Measurements from ENCODE around the gene FAM53A.
"Not testable (repeated sequence)": the region's sequence is repeated elsewhere in the genome, so short reads cannot be mapped to it uniquely, and the experiment has no call there.

FAM53A gene

DNA sequence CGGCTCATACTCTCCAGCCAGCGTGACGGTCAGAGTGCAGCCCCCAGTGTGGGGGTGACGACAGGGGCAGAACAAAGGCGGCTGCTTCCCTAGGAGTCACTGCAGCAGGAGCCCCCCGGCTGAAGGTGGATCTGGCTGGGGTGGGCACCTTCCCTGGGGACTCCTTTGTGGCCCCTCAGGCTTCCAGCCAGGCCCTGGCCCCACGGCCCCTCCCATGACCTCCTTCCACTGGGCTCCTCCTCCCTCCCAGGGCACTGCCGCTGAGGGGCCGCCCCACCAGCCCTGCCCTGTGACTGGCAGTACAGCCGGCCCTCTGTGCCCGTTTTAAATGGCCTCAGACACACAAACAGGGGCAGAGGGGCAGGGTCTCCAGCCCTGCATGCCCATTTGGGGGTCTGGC is 61.9 kb downstream of the FAM53A start:
- DNase-seq (ENCODE audit: low read depth) = no peak

DNA sequence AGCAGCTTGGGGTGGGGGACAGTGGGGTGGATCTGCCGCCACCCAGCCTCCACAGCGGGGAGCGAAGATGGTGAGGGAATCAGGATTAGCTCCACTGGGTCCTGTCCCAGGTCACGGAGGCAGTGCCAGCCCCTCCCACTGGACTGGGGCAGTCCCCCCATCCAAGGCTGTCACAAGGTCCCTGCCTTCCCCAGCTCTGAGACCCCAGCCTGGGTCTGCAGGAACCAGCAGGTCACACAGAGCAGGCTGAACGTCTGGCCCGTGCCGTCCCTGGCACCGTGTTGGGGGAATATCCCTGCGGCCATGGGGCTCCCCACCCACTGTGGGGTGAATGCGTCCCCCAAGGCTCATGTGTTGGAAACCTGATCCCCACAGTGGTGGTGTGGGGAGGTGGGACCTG is 62.6 kb downstream of the FAM53A start:
- DNase-seq (ENCODE audit: low read depth) = no peak

DNA sequence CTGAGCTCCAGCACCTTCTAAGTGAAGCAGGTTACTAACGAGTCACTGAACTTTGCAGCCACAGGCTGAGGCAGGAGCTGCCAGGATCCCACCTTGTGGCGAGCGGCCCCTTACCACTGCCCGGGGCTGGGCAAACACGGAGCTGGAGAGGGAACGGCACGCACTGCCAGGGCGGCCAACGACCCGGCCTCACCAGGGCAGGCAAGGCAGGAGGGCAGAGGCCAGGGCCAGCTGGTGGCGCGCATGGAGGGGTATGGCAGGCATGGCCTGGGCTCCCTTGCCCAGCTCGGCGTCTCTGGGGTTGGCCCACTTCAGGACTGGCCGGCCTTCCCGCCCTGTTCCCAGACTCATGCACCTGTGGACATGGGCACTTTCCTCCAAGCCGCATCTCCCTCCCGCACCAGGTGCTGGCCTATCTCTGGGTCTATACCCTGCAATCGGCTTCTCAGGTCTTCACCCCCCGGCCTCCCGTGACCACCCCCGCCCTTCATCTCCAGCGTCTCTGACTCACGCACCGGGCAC is 64.9 kb downstream of the FAM53A start:
- no peak for DNase-seq (ENCODE audit: low read depth)

DNA sequence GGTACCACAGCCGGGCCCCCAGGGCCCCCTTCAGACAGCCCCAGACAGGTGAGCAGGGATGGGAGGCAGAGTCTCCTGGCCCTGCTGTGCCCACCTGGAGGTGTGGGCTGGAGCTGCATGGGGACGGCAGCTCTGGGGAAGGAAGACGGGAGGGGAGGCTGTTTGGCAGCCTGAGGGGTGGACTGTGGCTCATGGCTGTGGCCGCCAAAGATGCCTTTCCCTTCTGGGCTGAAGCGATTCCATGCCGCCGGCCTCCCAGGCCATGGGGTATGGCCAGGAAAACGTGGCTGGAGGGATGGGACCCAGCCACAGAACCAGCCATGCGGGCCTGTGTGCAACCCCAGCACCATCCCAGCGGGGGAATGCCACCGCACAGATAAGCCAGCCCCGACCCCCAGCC is 65.7 kb downstream of the FAM53A start:
- no peak for DNase-seq (ENCODE audit: low read depth)

DNA sequence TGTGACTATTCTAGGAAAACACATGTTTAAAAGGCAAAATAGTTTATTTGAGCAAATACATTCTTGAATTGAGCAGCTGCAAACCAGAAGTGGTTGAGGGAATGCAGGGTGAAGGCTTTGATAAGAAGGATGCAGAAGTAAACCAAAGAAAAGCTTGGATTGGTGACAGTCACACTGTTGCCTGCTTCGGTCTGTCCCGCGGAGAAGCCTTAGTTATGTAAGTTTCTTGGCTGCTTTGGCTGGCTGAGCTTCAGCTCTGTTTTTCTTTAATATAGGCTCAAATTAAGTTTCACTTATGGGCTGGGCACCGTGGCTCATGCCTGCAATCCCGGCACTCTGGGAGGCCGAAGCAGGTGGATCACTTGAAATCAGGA is 67.6 kb downstream of the FAM53A start:
- no peak for DNase-seq (ENCODE audit: low read depth)

DNA sequence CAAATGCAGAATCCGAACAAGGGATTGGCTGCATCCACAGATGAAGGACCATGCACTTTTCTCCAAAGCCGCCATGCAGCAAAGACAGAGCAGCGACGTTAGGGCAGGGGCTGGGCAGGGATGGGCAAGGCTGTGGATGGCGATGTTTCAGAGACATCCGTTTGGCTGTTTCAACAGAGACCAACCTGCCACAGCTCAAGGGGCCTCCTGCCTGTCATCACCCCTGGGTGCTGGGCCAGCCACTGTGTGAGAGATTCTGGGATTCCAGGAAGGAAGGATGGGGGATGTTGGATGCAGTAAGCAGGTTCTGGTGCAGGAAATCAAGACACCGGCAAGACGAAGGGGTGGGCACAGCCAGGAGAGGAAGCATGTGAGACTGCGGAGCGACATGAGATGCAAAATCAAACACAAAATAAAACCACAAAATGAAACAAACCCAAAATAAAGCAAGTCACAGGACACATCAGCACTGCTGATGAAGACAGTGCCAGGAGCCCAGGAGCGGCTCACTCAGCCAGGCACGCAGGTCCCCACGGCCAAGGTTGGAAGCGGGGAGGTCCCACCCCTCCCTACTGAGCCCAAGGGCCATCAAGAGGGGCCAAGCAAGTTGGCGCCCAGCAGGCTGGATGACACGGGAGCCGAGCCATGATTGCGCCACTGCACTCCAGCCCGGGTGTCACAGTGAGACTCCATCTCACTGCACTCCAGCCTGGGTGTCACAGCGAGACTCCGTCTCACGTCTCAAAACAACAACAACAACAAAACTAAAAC is 68.1 kb downstream of the FAM53A start:
- no peak for DNase-seq (ENCODE audit: low read depth)

DNA sequence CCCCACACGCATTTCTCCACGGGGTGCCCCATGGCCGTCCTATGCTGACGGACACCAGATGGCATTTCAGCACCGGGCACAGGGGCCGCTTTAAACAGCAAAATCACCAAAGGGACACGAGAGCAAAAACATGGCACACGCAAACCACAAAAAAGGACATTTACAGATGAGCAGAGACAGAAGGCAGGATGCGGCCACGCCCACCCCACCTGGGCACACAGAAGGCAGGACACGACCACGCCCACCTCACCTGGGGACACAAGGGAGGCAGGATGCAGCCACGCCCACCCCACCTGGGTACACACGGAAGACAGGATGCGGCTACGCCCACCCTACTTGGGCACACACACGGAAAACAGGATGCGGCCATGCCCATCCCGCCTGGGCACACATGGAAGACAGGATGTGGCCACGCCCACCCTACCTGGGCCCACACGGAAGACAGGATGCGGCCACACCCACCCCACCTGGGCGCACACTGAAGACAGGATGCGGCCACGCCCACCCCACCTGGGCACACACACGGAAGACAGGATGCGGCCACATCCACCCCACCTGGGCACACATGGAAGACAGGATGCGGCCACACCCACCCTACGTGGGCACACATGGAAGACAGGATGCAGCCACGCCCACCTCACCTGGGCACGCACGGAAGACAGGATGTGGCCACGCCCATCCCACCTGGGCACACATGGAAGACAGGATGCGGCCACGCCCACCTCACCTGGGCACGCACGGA is 69.1 kb downstream of the FAM53A start:
- DNase-seq (ENCODE audit: low read depth) = no peak

DNA sequence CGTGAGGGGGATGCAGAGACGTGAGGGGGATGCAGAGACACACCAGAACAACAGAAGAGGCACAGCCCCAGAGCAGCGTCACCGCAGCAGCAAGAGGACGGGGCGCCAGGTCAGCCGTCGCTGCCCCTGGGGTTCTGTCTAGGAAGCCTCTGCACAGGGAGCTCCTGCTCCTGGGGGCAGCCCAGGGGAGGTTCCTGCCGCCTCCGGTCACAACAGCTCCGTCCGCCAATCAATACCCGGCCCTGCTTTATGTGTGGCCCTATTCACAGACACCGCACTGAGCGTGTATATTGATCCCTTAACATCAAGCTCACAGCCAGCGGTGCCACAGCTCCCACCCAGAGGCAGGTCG is 69.6 kb downstream of the FAM53A start:
- DNase-seq (ENCODE audit: low read depth) = no peak

DNA sequence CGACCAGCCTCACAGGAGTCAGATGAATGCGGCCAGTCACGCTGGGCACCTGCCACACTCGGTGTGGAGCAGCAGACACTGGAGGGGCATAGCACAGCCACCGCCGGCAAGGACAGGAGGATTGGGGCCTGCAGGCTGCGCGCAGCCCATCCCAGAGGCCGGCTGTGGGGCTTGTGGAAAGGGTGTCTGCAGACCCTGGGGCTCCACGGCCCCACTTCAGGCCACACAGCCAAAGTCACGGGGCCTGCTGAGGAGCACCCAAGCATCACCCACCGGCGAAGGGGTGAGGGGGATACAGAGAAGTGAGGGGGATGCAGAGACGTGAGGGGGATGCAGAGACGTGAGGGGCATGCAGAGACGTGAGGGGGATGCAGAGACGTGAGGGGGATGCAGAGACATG is 70.1 kb downstream of the FAM53A start:
- no peak for DNase-seq (ENCODE audit: low read depth)

DNA sequence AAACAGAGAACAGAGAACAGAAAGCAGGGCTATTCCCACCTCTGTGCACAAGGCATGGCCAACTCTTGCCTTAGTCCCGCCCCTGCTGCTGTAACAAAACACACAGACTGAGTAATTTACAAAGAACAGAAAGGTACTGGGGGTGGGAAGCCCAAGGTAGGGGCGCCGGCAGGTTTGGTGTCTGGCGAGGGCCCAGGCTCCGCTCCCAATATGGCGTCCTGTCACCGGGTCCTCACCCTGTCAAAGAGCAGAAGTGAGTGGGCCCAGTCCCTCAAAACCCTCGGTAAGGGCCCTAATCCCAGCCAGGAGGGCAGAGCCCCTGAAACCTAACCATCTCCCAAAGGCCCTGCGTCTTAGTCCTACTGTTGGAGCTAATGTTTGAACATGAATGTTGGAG is 71.0 kb downstream of the FAM53A start:
- DNase-seq (ENCODE audit: low read depth) = no peak

DNA sequence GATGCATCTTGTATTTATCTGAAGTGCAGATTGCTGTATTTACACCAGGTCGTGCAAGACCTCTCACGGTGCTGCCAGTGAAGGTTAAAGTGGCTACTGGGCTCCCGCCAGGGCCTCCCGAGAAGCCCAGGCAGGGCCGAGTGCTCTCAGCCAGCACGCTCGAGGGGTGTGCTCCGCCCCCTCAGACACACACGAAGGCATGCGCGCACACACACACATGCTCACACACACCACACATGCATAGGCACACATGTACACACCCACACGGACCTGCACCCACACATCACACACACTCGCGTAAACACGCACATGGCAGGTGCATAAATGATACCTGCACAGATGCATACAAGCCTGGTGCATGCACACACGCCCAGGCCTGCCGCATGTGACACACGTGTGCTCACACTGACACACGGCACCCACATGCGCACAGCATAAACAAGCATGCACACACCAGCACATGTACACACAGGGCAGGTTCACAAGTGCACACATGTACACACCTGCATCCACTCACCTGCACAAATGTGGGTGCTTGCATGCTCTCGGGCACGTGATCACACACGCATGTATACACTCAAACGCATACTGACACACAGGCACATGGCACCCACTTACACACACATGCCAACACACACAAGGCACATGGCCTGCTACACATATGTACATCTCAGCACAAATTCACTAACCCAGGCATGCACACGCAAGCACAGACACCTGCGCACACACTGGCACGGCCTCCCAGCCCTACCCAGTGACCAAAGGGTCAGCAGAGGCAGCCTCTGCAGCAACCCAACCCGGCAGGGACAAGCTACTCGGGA is 71.6 kb downstream of the FAM53A start:
- DNase-seq (ENCODE audit: low read depth) = no peak

DNA sequence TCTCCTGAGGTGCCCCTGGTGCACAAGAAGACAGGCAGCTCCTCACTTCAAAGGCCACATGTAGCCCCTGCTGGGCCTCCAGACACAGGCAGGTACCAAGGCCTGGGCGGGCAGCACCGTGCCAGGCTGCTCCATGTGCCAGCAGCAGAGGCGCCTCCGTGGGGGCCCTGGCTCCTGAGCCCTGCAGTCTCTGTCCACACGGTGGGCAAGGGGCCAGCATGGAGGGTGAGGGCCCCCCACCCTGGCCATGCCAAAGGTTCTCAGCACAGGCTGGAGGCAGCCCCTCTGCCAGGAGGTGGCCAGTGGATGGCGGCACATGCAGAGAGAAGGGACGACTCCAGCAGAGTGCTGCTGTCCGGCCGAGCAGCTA is 72.6 kb downstream of the FAM53A start:
- DNase-seq (ENCODE audit: low read depth) = no peak

DNA sequence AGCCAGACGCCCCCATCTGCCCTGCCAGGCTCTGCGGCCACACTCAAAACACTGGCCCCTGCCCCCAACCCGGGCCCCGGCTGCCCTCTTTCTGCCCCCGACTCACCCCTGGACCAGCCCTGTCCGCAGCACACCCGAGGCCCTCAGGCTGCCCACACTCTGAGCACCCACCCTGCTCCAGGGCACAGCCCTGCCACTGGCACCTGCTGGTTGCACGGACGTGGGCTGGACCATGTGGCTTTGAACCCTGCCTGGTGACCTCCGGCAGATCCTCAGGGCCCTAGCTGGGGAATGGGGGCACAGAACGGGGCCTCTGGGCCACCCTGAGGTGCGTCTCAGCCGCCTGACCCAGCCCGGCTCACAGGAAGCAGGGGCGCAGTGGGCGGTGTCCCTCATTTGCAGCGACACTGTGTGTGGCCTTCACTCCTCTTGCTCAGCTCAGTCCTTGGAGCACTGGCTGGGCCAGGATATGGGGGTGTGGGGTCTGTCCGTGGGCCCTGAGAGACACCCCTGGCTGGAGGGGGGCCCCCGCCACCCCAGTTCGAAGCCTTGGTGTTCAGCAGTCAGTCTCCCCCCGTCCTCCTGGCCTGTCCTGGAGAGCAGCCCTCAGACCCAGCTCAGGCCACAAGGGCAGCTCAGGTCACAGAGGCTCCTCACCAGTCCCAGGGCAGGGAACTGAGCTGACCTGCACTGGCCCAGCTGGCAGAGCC is 73.2 kb downstream of the FAM53A start:
- no peak for DNase-seq (ENCODE audit: low read depth)

DNA sequence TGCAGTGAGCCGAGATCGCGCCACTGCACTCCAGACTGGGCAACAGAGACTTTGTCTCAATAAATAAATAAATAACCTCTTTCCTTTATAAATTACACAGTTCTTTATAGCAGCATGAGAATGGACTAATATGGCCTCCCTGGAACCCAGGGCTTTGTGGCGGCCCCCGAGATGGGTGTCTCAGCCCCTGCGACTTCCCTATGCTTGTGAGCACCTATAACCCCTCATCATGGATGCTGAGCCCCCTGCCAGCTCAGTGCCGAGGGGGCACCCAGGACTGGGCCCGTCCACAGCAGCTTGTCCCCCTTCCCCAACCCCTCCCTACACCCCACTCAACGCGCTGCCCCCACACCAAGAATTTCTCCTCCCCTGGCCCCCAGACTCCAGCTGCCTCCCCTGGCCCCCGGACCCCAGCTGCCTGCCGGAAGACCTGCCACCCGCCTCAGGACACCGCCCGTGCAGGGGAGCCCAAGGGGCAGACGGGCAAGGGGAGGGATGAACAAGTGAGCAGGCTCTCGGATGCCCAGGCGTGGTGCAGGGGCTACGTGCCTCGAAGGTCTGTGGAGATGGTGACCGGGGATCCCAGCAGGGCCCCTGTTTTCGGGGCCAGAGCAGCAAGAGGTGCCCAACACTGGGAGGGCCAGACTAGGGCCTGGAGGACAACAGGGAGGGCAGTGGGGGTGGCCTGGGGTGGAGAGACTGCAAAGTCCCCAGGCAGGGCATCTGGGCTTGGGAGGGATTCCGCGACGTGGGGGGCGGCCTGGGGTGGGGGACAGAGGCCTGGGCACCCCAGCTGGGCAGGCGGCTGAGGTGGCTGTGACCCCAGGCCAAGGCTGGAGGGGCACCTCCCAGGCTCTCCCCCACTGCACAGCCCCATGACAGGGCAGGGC is 74.0 kb downstream of the FAM53A start:
- DNase-seq (ENCODE audit: low read depth) = no peak

DNA sequence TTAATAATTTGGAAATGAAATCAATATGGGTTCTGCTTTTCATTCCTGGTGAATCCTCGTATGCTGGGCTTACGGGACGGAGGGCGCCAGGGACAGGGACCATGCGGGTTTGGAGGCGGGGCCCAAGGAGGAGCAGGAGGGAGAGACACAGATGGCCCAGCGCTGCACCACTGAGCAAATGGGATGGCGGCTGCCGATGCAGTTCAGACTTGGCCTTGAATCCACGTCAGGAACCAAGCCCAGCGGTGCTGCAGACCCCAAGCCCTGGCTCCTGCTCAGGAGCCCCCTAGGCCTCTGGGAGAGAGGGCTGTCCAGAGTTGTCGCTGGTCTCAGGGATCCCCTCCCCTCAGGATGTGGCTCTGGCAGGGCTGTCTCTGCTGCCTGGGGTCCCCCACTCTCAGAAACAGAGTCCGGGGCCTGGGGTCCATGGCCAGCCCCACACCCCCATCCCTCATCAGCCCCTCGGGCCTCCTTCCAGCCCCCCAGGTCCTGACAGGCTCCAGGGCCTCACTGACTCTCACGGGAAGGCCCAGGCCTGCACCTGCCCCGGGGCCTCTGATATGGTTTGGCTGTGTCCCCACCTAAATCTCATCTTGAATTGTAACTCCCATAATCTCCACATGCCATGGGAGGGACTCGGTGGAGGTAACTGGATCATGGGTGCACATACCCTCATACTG is 75.2 kb downstream of the FAM53A start:
- DNase-seq (ENCODE audit: low read depth) = no peak

DNA sequence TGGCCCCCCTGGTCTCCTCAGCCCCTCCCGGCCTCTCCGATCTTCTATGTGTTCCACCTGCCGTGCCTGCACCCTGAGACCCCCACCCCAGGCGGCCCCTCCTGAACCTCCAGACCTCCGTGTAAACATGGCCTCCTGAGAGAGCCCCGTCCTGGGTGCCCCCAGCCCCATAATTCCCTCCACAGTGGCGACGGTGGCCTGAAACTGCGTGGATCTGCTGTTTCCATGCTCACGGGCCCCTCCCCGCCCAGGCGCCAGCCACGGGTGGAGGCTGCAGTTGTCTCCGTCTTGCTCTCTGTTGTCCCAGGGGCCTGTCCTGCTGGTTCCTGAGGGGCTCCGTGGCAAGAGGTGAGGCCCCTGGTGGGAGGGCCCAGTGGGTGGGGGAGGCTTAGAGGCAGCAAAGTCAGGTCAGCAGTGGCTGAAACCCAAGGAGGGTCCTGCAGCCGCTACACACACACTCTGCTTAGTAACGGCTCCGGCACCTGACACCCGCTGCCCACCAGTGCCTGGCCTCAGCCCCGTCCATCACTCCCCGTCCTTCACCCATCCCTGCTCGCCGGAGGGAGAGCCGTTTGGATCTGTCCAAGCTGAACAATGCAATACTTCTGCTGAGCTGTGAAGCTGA is 75.8 kb downstream of the FAM53A start:
- no peak for DNase-seq (ENCODE audit: low read depth)

DNA sequence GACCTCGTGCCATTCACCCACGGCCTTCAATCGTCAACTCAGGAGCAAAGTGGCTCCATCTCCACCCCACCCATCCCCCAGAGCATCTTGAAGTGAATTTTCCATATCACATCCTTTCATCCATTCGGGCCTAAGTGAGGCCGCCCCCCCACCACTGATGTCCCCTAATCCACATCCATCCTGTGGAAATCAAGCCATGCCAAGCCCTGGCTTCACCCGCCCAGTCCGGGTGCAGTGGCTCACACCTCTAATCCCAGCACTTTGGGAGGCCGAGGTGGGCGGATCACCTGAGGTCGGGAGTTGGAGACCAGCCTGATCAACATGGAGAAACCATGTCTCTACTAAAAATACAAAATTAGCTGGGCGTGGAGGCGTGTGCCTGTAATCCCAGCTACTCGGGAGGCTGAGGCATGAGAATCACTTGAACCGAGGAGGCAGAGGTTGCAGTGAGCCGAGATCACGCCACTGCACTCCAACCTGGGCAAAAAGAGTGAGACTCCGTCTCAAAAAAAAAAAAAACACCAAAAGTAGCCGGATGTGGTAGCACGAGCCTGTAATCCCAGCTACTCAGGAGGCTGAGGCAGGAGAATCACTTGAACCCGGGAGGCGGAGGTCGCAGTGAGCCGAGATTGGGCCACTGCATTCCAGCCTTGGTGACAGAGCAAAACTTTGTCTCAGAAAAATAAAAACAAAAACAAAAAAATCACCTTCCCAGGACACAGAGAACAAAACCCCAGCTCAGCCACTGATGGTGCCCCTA is 76.5 kb downstream of the FAM53A start:
- DNase-seq (ENCODE audit: low read depth) = not testable (repeated sequence)

DNA sequence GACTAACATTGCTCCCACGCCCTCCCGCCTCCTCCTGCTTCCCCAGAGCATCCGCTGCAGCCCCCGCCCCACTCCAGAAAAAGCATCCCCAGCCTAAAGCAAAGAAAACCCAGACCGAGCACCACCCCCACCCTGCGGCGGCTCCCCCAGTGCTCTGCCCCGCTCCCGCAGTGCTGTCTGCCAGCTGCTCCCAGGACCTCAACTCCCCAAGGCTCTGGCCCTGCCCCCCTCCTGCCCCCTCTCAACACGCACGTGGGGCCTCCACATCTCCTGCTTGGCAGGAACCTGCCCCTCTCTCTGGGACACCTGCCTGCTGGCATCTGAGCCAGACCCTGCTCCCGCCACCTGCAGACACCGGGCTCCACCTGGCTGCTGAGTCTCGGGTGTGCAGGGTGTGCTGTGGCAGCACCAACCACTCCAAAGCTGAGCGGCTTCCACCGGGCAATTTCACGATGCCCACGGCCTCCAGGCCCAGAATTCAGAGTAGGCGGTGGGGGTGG is 79.4 kb downstream of the FAM53A start:
- DNase-seq (ENCODE audit: low read depth) = no peak

DNA sequence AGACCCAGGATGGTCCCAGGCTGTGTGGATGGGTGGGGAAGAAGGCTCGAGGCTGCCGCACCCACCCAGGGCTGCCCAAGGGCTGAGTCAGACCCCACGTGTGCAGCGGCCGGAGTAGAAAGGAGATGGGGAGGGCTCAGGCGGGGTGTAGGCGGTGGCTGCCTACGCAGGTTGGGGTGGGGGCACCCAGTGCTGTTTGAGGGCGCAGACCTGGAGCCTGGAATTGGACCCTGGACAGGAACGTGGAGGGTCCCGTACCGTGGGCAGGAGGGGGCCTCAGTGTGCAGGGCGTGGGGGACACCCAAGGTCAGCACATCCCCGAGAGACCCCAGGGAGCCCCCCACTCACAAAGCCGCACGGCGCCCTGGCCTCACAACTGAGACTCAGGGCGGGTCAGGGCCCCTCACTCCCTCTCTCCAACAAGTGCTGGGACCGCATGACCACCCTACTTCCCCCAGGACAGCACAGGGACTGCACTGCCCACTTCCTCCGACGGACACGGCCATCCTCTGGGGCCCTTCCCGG is 79.9 kb downstream of the FAM53A start:
- no peak for DNase-seq (ENCODE audit: low read depth)

Measured in fibroblast of gingiva (primary cell).